NOMO-1 (cell line): Measurements from ENCODE around the gene NIPSNAP3A.
"Not testable (repeated sequence)": the region's sequence is repeated elsewhere in the genome, so short reads cannot be mapped to it uniquely, and the experiment has no call there.

Experiments
- DNase-seq, 2 experiments: peaks; one replicate each; lab custom pipeline; 2025; ENCODE audit not compliant: unreplicated experiment in 2 of 2; lab: John Stamatoyannopoulos, UW

NIPSNAP3A gene

DNA sequence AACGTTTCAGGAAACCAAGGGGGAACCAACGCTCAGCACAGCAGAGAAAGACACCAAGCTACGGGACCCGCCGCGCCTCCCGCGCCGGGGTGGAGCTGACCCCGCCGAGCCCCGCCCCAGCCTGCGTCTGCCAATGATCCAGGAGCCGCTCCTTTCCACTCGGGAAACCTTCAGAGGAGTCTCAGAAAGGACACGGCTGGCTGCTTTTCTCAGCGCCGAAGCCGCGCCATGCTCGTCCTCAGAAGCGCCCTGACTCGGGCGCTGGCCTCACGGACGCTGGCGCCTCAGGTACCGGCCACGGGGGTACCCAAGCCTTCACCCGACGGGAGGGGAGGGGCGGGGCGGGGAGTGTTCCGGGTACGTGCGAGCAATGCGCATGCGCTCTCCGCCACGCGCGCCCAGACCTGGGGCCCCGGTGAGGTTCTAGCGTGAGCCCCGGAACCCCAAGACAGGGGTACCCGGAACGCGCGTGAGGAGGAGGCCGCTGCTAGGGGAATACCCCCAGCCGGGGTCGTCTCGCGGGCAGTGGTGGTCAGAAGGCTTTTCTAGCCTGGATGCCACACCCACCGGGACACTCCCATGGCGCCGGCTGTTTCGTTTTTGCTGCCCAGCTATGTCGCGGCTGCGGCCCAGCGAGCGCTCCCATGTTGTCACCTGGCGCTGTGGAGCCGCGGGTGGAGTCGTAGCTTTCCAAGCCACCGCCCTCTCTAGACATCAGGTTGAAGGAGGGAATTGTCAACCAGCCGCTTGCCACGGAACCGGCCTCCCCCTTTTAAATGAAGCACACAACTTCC is at the start of gene NIPSNAP3A:
Gene NIPSNAP3A, plus strand, starts transcription at position 119 of the 794 bp plus-strand sequence. Its CDS starts 110 bp downstream, at position 229.
- peak; percentile 91 to 92 for DNase-seq

DNA sequence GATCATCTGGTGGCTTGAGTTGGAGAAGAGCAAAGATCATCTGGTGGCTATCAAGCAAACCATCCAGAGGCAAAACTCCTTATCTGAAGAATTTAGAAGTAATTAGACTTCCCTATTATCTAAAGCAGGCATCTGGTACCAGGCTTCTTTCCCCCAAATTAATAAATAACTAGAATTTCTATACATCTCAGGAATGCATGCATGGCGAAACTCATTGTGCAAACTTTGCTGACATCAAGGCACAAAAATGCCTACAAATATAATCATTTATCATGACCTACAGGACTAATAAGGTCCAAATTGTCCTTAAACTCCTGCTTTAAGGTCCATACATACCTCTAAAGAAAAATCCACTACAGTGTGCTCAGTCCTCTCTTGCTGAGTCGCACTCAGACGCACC is 47.2 kb upstream of the NIPSNAP3A start:
- no peak for DNase-seq

DNA sequence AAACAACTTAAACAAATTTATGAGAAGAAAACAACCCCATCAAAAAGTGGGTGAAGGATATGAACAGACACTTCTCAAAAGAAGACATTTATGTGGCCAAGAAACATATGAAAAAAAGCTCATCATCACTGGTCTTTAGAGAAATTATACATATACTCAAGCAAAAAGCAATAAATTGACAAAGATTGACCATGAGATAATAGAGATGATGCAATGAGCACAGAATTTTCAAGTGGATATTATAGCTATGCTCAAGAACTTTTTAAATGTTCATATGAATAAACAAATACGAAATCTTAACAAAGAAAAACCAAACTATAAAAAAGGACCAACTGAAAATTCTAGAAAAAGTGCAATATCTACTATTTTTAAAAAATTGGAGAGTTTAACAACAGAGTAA is 38.7 kb upstream of the NIPSNAP3A start:
- DNase-seq, result not testable (repeated sequence)

- no peak for DNase-seq
These were observed 35.9 kb upstream of the NIPSNAP3A start for GRCh38 chr9:104711604-104712003.

DNA sequence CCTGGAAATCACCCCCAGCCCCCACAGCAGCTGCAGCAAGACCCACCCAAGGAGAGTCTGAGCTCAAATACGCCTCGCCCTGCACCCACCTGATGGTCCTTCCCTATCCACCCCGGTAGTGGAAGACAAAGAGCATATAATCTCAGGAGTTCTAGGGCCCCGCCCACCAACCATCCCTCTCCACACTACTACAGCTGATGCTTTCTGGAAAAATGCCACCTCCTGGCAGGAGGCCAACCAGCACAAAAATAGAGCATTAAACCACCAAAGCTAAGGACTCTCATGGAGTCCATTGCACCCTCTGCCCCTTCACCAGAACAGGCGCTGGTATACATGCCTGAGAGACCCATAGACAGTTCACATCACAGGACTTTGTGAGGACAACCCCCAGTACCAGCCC is 22.5 kb upstream of the NIPSNAP3A start:
- DNase-seq, result no peak

GRCh38 chr9:104738452-104738851 is 9.0 kb upstream of the NIPSNAP3A start:
- DNase-seq, result no peak

- peak in 1 of 2 experiments; percentile 10 for DNase-seq
These were observed 6.9 kb upstream of the NIPSNAP3A start for GRCh38 chr9:104740621-104741020.

- DNase-seq, result peak; percentile 15 to 77
These were observed 4.0 kb upstream of the NIPSNAP3A start for GRCh38 chr9:104743376-104743985.

GRCh38 chr9:104745852-104746251 is 1.6 kb upstream of the NIPSNAP3A start:
- DNase-seq, result no peak

- no peak for DNase-seq
These were observed 1.2 kb upstream of the NIPSNAP3A start for GRCh38 chr9:104746285-104746684.

DNA sequence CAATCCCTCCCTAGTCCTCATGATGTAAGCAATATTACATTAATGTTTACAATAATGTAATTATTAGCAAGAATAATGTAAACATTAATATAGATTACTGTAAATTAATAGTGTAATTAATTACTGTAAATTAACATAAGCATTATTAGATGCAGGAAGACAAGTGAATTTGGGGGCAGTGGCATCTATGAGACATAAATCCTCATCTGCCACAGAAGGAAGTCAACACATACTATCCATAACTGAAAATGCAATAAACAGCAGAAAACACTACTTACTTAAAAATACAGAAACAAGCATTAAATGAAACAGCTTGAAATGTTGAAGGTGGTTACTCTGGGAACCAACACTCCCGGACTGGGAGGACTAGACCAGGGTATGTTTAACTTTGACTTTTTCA is 685 bp upstream of the NIPSNAP3A start:
- peak in 1 of 2 experiments; percentile 47 for DNase-seq

GRCh38 chr9:104747245-104747564 is 278 bp upstream of the NIPSNAP3A start:
- DNase-seq, result no peak

GRCh38 chr9:104748359-104749031 is 1.0 kb downstream of the NIPSNAP3A start:
- DNase-seq, result no peak

GRCh38 chr9:104750185-104750767 is 2.8 kb downstream of the NIPSNAP3A start:
- peak in 1 of 2 experiments; percentile 62 for DNase-seq

DNA sequence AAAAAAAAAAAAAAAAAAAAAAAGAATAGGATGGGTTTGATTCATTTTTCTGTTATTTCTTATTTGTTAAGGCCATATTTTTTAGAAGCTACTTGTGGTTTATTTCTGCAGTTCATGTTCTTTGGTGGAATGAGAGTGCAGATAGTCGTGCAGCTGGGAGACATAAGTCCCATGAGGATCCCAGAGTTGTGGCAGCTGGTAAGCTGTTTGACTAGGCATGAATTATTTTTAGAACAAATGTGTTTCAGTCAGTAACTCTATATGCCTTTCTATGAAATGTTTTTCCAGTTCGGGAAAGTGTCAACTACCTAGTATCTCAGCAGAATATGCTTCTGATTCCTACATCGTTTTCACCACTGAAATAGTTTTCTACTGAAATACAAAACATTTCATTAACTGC is 11.5 kb downstream of the NIPSNAP3A start:
- DNase-seq, result no peak

DNA sequence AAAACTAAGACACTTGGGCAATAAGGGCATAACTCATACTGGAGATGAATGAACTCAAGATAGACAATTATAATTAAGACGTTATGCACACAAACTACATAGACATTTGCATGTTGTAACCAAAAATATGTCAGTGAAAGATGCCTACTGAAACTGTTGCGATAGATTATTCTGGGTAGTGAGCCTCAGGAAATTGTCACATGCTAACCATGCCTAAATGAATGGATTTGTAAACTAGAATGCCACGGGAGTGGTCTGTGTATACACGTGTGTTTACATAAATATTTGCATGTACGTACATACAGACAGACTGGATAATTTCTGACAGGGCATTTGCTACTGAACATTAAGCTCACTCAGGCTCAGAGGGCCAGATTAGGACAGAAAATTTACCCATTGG is 17.7 kb downstream of the NIPSNAP3A start:
- peak in 1 of 2 experiments; percentile 31 for DNase-seq

- DNase-seq, result no peak
These were observed 18.5 kb downstream of the NIPSNAP3A start for GRCh38 chr9:104766025-104766424.

- DNase-seq, result no peak
These were observed 20.0 kb downstream of the NIPSNAP3A start for GRCh38 chr9:104767507-104767906.

- DNase-seq, result not testable (repeated sequence)
These were observed 21.5 kb downstream of the NIPSNAP3A start for GRCh38 chr9:104769029-104769428.

GRCh38 chr9:104769655-104770054 is 22.2 kb downstream of the NIPSNAP3A start:
- peak in 1 of 2 experiments; percentile 80 for DNase-seq
